ENCODE measurements around the gene RHEX.

The RHEX gene

DNA sequence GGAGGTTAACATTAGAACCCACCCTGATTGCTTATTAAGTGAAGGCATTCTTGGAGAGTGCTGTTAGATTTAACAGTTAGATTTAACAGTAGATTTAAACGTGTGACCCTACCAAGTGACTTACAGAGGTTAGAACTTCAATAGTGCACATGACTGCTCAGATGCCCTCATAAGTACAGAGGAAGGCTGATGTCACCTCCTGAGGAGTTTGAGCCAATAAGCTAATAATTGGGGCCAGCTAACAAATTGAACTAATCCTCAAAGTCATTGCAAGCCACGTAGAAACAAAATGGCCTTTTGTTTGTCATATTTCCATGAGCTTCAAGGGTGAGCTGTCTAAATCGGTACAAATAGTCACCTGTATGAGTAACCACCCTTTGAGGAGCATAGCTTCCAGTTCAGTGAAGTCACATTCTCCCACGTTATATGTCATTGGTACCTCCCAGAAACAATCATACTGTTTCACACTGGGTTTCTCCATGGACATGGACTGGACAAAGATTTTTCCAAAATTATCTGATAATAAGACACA lies 52.6 kb downstream of the RHEX start:
- no peak overlapping the region for H3K4me3 ChIP-seq (replicated peaks in 1 of 2; ENCODE audit: low read depth in 2 of 2, low read length in 2 of 2)
- no peak for DNase-seq (ENCODE audit: low read depth in 2 of 2)
- TF ChIP-seq, protein P1, sequence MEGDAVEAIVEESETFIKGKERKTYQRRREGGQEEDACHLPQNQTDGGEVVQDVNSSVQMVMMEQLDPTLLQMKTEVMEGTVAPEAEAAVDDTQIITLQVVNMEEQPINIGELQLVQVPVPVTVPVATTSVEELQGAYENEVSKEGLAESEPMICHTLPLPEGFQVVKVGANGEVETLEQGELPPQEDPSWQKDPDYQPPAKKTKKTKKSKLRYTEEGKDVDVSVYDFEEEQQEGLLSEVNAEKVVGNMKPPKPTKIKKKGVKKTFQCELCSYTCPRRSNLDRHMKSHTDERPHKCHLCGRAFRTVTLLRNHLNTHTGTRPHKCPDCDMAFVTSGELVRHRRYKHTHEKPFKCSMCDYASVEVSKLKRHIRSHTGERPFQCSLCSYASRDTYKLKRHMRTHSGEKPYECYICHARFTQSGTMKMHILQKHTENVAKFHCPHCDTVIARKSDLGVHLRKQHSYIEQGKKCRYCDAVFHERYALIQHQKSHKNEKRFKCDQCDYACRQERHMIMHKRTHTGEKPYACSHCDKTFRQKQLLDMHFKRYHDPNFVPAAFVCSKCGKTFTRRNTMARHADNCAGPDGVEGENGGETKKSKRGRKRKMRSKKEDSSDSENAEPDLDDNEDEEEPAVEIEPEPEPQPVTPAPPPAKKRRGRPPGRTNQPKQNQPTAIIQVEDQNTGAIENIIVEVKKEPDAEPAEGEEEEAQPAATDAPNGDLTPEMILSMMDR (IDR thresholded peaks at IDR 0.05; ENCODE audit: low read depth, low read length), result no peak

DNA sequence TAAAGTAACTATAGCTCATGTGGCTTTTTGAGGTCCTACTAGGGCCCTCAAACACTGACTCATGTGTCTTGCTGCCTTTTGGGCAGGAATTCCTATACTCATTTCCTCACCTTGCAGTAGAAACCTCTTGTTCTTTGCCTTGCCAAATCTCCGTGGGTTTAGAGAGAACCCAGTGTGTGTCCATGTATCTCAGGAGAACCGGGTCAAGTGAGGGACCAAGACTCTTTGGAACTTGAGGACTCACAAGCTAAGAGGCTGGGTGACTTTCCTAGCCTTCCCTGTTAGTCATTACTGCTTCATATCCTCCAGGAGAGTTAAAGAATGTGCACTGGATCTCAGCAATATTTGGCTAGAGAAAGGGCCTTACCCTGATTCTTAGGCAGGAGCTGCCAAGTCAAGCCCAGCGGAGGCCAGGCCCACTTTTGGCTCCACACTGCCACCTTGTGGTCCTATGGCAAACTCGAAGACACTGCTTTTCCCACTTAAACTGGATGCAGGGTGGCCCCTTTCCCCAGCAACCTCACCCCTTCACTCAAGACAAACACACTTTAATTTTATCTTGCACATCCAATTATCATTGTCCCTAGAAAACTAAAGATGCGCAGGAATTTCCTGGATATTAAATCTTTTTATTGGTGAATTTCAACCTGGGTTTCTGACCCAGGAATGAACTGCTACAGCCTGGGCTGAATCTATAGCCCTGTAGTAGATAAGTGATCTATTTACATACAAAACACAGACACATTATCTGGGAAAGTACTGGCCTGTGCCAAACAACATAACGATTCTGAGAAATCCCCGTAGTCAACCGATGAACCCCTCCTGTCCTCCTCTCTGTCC lies 53.6 kb downstream of the RHEX start:
- peak; percentile 88 to 91 for DNase-seq (ENCODE audit: low read depth in 2 of 2)
- TF ChIP-seq, protein P1 (IDR thresholded peaks at IDR 0.05; ENCODE audit: low read depth, low read length), result peak; percentile 84
- H3K4me3 ChIP-seq (replicated peaks in 1 of 2; ENCODE audit: low read depth in 2 of 2, low read length in 2 of 2), result no peak overlapping the region

DNA sequence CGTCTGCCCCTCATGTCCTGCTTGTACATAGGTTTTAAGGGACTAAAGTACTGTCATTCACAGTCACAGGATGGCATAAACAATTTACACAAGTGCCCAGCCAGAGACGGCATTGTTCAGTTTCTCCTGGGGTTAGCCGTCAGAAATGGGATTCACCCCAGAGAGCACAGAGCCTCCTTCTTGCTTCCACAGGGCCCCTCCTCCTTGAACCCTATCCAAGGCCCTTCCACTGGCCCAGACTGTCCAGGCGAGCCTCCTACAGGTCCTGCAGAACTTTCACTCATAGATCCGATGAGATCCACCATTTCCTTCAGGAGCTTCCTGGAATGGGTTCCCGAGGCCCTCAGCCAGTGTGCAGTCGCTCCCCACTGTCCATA lies 54.2 kb downstream of the RHEX start:
- DNase-seq (ENCODE audit: low read depth in 2 of 2), result no peak
- no peak overlapping the region for H3K4me3 ChIP-seq (replicated peaks in 1 of 2; ENCODE audit: low read depth in 2 of 2, low read length in 2 of 2)
- TF ChIP-seq, protein P1 (IDR thresholded peaks at IDR 0.05; ENCODE audit: low read depth, low read length), result no peak

- TF ChIP-seq, protein P1 (IDR thresholded peaks at IDR 0.05; ENCODE audit: low read depth, low read length), result no peak
- DNase-seq (ENCODE audit: low read depth in 2 of 2), result no peak
- no peak overlapping the region for H3K4me3 ChIP-seq (replicated peaks in 1 of 2; ENCODE audit: low read depth in 2 of 2, low read length in 2 of 2)
Measured at GRCh38 chr1:206108635-206109034, 55.7 kb downstream of the RHEX start.

DNA sequence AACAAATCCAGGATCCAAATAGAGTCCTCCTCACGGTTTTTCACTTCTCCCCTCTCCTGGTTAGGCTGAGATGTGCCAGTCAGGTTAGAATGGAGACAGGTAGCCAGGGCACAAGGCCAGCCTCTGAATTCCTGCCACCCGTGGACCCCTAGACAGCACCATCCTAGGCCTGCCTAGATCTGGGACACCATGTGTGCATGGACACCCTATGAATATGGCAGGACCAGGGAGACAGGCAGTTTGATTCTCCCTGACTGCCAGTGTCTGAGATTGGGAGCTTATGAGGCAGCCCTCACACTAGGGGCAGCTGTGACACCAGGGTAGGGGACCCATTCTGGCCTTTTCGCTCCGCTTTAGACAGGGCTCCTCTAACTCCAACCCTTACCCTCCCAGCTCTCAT lies 56.7 kb downstream of the RHEX start:
- no peak overlapping the region for H3K4me3 ChIP-seq (replicated peaks in 1 of 2; ENCODE audit: low read depth in 2 of 2, low read length in 2 of 2)
- TF ChIP-seq, protein P1 (IDR thresholded peaks at IDR 0.05; ENCODE audit: low read depth, low read length), result no peak
- DNase-seq (ENCODE audit: low read depth in 2 of 2), result no peak

GRCh38 chr1:206110161-206110560 lies 57.2 kb downstream of the RHEX start:
- TF ChIP-seq, protein P1 (IDR thresholded peaks at IDR 0.05; ENCODE audit: low read depth, low read length), result no peak
- no peak overlapping the region for H3K4me3 ChIP-seq (replicated peaks in 1 of 2; ENCODE audit: low read depth in 2 of 2, low read length in 2 of 2)
- no peak for DNase-seq (ENCODE audit: low read depth in 2 of 2)

Data from cardiac fibroblast (primary cell).